NOMO-1 (cell line): ENCODE results near the gene ZDHHC7.

Experiments used
- DNase-seq, 2 experiments: peaks; one replicate each; lab custom pipeline; 2025; ENCODE audit not compliant: unreplicated experiment in 2 of 2; lab: John Stamatoyannopoulos, UW

ZDHHC7 gene

GRCh38 chr16:85002099-85002541, 9.2 kb downstream of the ZDHHC7 start:
- DNase-seq, result no peak

GRCh38 chr16:84999857-85000480, 11.4 kb downstream of the ZDHHC7 start:
- no peak for DNase-seq

- no peak for DNase-seq
Observed at GRCh38 chr16:84999200-84999599, 12.1 kb downstream of the ZDHHC7 start.

- DNase-seq, result no peak
Observed at GRCh38 chr16:84996365-84996764, 15.0 kb downstream of the ZDHHC7 start.

GRCh38 chr16:84995663-84996062, 15.7 kb downstream of the ZDHHC7 start:
- no peak for DNase-seq

GRCh38 chr16:84993926-84994325, 17.4 kb downstream of the ZDHHC7 start:
- no peak for DNase-seq

GRCh38 chr16:84992717-84993075, 18.6 kb downstream of the ZDHHC7 start:
- no peak for DNase-seq

GRCh38 chr16:84990782-84991181, 20.6 kb downstream of the ZDHHC7 start:
- DNase-seq, result no peak

GRCh38 chr16:84989749-84990620, 21.4 kb downstream of the ZDHHC7 start:
- DNase-seq, result no peak

GRCh38 chr16:84988328-84989080, 22.8 kb downstream of the ZDHHC7 start:
- no peak for DNase-seq

- DNase-seq, result no peak
Observed at GRCh38 chr16:84986879-84987278, 24.5 kb downstream of the ZDHHC7 start.

GRCh38 chr16:84986102-84986501, 25.2 kb downstream of the ZDHHC7 start:
- DNase-seq, result no peak

GRCh38 chr16:84985079-84986065, 26.0 kb downstream of the ZDHHC7 start:
- no peak for DNase-seq

- peak; percentile 80 to 84 for DNase-seq
Observed at GRCh38 chr16:84982434-84982833, 28.9 kb downstream of the ZDHHC7 start.

- DNase-seq, result no peak
Observed at GRCh38 chr16:84979516-84979915, 31.8 kb downstream of the ZDHHC7 start.

- no peak for DNase-seq
Observed at GRCh38 chr16:84976644-84977400, 34.5 kb downstream of the ZDHHC7 start.

GRCh38 chr16:84975522-84975921, 35.8 kb downstream of the ZDHHC7 start:
- DNase-seq, result no peak

- no peak for DNase-seq
Observed at GRCh38 chr16:84975066-84975465, 36.3 kb downstream of the ZDHHC7 start.

- no peak for DNase-seq
Observed at GRCh38 chr16:84973776-84974523, 37.4 kb downstream of the ZDHHC7 start.
